Stimulated activated CD4-positive, alpha-beta T cell treated with anti-CD3 and anti-CD28 coated beads, Interleukin-1b, Interleukin-23, amount 100 ng/mL, for 1 hour (primary cell): ENCODE measurements around the gene PLPP7.
"Not testable (repeated sequence)": the region's sequence is repeated elsewhere in the genome, so short reads cannot be mapped to it uniquely, and the experiment has no call there.

Experiments
- DNase-seq, 2 donors: peaks; one replicate each; pipeline ENCODE4 v3.0.0-alpha.2; 2020; ENCODE audit warnings: low read depth in 2 of 2

The PLPP7 gene

GRCh38 chr9:131289301-131290035 lies at the start of gene PLPP7:
Gene PLPP7, plus strand, starts transcription at chr9:131289723. Its CDS starts 275 bp downstream, at chr9:131289998.
- no peak for DNase-seq

GRCh38 chr9:131240047-131240921 lies 49.2 kb upstream of the PLPP7 start:
- DNase-seq: no peak

- DNase-seq: not testable (repeated sequence)
Measured at GRCh38 chr9:131244331-131244730, 45.2 kb upstream of the PLPP7 start.

- no peak for DNase-seq
Measured at GRCh38 chr9:131246618-131247017, 42.9 kb upstream of the PLPP7 start.

- no peak for DNase-seq
Measured at GRCh38 chr9:131252120-131252519, 37.4 kb upstream of the PLPP7 start.

- DNase-seq: no peak
Measured at GRCh38 chr9:131253891-131254491, 35.5 kb upstream of the PLPP7 start.

GRCh38 chr9:131254626-131255025 lies 34.9 kb upstream of the PLPP7 start:
- no peak for DNase-seq

- no peak for DNase-seq
Measured at GRCh38 chr9:131255676-131256197, 33.8 kb upstream of the PLPP7 start.

GRCh38 chr9:131257266-131258025 lies 32.1 kb upstream of the PLPP7 start:
- no peak for DNase-seq

GRCh38 chr9:131258186-131258585 lies 31.3 kb upstream of the PLPP7 start:
- DNase-seq: no peak

- no peak for DNase-seq
Measured at GRCh38 chr9:131258698-131259431, 30.7 kb upstream of the PLPP7 start.

- DNase-seq: no peak
Measured at GRCh38 chr9:131259432-131259898, 30.1 kb upstream of the PLPP7 start.

- no peak for DNase-seq
Measured at GRCh38 chr9:131259916-131260597, 29.5 kb upstream of the PLPP7 start.

GRCh38 chr9:131260751-131261452 lies 28.6 kb upstream of the PLPP7 start:
- no peak for DNase-seq

- no peak for DNase-seq
Measured at GRCh38 chr9:131262327-131263032, 27.0 kb upstream of the PLPP7 start.

- not testable (repeated sequence) for DNase-seq
Measured at GRCh38 chr9:131263033-131263343, 26.5 kb upstream of the PLPP7 start.

GRCh38 chr9:131263701-131264100 lies 25.8 kb upstream of the PLPP7 start:
- DNase-seq: no peak

- DNase-seq: no peak
Measured at GRCh38 chr9:131264231-131264630, 25.3 kb upstream of the PLPP7 start.
